GM19025 (cell line): Measurements from ENCODE around the gene LINC00237.

Experiments used
- ATAC-seq: cut with Tn5 transposase; IDR thresholded peaks from one replicate; pipeline ENCODE4 v1.9.1; 2021; ENCODE audit warnings: mild to moderate bottlenecking, low read depth, moderate library complexity; ENCODE audit not compliant: unreplicated experiment

Gene LINC00237

DNA sequence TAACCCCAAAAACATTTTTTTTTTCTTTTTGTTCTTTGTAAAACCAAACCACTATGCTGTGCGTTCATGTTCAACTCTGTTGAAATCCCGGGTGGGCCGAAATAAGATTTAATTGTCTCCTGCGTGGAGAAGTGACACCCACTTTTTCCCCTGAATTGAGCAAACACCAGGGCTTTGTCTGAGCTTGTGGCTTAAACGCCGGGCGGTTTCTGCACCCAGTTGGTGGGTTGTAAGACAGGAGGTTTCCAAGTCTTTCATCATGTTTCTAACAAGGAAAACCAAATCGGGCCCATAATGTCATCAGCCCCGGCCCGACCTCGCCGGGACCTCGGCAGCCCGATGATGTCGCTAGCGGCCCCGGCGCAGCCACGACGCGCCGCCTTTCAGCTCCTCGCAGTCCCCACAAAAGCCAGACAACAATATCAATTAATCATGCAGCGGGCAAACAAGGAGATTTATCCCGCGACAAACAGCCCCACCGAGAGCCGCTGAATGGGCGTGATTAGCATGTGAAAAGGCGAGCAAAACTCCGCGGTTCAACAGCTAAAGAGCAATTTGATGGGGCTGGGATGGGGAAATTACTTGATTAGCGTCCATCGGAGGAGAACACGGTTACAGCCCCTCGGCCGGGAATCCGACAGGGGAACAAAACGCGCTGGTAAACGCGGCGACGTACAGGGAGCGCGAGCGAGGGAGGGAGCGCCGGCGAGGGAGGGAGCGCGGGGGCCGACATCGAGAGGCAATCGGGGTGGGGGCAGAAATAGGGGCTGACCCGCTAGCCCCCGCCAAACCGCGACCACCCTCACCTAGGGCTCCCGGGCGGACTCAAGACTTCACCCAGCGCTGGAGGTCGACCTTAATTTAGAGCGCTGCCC is 5.3 kb downstream of the LINC00237 start:
- ATAC-seq, result no peak

DNA sequence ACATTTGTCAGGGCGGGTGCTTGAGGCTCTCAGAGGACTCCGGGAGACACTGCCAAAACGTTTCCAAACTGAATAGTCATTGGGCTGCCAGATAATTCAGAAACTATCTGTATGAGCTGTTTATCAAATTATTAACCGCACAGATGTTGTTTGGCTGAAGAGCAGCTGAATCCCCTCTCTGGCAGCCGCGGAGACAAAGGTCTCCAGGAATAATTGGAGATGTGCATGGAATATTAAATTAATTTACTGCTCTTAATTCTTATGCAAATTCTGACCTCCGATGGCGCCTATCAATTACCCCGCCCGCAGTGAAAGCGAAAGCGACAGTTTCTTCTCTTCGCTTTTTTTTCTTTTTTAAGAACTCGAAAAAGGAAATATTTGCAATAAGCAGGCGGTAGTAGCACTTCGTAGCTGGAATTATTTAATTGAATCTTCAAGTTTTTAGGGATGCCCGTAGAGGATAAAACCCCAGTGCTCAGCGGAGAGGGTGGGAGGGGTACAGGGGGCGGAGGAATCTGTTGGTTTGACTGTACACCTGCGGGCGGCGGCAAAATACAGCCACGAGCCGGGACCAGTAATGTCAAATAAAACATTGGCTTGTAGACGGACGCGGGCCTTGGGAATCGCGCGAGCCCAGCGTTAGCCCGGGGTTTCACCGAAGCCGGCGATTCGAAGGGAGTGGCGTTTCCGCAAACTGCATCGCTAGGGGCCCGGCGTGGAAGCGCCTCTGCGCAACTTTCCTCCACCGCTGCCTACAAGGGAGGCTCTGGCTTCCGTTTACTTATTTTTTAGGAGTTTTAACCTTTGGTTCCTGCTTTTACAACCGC is 6.2 kb downstream of the LINC00237 start:
- ATAC-seq, result no peak

DNA sequence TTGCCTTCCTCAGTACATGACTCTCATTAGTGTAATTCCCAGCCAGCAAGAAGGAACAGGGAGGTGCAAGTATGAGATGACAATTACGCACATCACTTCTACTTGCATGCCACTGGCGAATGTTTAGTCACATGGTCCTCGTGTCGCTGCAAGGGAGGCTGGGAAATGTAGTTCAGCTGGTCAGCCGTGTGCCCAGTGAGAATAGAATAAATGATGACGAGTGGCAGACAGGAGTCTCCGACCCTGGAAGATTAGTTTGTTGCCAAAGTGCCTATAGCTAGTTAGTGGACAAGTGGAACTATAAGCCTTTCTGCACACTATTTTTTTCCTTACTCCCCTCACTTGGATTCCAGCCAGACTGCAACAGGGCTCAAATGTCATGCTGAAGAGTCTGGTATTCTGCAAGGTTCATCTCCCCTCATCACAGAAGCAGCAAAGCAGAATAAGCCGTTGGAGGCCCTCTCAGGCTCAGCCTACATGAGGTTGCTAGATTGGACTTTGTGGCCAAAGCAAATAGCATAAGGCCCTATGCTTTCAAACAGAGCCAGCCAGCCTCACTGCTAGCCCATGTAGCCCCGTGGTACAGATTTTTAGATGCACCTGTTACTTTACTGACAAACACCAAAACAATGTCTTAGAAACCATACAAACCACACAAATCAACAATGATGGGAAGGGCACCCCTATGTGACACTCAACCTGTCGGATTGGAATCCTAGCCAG is 9.7 kb downstream of the LINC00237 start:
- no peak for ATAC-seq

DNA sequence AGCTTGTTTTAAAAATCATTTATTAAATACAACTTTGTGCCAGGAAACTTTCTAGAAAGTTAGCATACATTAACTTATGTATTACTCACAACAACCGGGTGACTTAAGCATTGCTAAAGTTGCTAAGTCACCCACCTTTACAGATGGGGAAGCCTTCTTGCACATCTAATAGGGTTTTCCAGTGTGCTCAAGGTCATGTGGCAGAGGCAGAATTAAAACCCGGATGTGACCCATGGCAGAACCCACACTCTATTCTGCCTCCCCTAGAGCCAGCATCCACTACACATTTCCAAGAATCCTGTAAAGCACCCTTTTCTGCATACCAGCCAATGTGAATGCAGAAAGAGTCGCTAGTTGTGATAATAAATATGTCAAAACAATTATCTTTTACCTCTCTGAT is 13.4 kb downstream of the LINC00237 start:
- no peak for ATAC-seq

DNA sequence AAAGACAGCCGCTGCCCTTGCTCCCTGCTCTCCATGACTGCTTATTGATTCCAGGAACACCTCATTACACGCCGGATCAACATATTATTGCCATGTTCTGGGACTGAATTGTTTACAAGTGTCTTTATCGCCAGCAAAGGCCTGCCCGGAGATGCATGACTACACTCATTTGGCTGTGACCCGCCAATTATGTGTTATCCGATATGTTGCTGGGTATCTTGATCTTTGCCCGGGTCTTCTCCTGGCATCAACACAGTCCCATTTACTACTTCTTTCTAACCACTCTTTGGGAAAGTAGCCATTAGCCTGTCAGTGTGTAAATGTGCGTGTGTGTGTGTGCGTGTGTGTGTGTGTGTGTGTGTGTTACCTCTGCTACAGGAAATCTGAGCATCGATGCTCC is 15.4 kb downstream of the LINC00237 start:
- no peak for ATAC-seq

DNA sequence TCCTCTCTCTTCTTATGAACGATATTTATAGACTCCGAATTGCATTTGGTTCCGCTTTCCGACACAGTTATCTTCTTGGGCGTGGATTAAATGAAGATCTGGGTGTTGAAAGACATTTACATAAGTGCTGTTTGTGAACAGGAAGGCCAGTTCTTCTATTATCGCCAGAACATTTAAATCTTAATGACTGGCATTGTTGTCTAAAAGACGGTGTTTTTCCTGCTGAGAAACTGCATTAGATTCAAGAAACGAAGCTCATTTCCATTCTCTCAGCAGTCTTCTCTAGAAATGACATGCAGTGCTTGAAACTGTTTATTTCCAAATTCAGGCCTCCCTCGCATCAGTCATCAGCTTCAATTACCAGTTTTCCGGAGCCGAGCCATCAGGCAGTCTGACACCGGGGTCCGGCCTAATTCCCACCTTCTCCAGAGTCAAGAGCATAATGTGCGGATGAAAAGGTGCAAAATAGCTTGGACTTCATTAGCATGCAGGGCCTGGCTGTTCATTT is 16.0 kb downstream of the LINC00237 start:
- no peak for ATAC-seq

DNA sequence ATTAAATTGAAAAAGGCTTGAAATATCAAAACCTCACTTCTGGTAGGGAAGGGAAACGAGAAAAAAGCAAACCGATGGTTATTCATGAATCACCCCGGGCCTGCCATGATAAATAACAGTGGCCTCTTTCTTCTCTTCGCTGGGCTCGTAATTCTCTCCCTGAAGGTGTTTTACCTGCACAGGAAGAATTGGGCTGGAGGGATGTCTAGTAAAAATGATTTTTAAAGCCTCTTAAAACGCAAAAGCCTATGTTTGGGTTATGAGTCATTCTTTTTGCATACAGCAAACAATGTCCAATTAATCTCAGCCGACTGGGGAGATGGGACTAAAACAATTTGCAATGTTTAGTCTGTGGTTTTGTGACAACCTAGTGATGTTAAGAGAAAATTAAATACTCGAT is 16.8 kb downstream of the LINC00237 start:
- ATAC-seq, result no peak

DNA sequence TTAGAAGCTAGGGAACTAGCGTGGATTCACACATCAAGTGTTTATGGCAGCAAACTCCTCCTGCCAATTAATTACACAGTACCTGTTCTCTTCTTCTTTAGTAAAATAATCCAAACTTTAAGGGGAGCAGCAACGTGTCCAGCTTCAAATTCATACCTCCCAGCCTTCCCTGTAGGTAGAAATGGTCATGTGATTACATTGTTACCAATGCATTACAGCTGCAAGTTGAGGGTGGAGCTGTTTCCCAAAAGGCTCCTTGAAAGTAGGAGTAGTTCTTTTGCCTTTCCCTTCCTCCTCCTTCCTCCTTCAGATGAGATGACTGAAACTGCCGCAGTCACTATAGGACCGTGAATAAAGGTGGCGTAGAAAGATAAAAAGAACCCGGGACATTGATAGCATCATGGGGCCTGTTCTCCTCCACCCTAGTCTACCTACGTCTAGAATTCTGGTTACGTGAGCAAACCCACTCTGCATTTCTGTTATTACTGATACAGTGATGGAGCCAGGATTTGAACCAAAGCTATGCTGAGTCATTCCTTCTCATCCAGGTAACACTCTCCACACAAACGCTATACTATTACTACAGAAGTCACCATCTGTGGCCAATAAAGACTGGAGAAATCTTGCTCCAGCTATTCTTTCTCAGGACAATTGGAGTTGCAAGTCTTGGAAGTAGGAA is 18.2 kb downstream of the LINC00237 start:
- ATAC-seq, result no peak

DNA sequence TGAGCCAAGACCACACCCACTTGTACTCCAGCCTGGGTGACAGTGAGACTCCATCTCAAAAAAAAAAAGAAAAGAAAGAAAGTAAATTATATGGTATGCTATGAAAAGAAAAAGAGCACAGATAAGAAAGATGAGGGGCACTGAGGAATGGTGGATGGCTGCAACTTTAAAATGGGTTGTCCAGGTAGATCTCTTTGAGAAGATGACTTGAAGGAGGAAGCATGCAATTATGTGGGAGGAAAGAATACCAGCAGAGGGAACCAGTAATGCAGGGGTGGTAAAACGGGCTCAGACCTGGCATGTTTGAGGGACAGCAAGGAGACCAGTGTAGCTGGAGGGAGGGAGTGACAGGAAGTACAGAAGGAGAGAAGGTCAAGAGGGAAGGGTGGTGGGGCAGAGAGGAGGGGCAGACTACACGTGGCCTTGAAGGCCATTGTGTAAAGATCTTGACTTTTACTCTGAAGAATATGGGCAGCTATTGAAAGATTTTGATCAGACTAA is 22.3 kb downstream of the LINC00237 start:
- no peak for ATAC-seq

DNA sequence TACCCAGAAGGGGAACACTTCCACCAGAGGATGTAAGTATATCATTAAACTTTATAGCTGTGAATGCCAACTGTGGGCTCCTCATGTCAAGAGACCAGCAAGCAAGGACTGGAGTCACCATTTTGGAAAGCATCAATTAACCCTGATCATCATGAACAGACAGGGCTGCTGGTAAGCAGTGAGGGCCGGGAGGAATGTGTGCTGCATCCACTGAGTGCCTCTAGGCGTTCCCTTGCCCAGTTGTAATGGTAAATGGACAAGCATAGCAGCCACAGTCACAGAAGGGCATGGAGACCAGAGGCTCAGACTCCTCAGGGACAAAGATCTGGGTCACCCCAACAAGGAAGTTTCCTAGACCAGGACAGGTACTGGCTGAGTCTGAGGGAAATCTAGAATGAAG is 23.6 kb downstream of the LINC00237 start:
- no peak for ATAC-seq

DNA sequence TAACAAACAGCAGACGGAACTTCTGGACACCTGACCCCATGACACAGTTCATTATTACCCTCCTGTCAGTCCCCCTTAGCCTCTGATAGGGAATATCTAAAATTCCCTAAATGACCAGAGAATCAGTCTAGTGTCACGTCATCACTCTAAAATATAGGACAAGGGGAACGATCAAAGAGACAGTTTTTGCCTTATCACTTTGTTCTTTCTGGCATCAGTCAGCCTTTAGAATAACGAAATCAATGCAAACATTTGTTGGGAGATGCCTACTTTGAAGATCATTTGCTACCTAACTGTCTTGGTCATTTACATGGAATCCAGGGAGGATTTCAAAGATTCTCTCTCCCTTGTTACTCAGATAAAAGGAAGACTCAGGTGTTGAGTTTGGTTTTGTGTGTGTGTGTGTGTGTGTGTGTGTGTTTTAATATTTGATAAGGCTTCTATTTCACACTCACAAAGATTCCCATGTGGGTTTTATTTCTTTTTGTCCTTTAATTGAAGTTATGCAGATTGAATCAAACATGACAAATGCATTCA is 28.3 kb downstream of the LINC00237 start:
- no peak for ATAC-seq

DNA sequence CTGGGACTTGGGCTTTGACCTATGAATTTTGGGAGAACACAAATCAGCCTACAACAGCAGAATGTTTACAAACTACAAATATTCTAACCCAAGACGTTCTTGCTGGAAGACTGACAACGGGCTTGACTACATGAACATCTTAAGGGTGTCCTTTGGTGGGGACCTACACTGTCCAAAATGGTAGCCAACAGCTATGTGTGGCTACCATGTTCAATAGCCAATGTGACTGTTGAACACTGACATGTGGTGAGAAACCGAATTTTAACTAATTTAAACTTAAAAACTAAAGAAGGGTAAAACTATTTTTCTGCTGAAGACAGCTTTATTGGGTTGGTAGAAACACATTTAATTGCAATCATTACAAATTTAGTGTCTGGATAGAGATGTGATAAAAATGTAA is 30.1 kb downstream of the LINC00237 start:
- ATAC-seq, result no peak

DNA sequence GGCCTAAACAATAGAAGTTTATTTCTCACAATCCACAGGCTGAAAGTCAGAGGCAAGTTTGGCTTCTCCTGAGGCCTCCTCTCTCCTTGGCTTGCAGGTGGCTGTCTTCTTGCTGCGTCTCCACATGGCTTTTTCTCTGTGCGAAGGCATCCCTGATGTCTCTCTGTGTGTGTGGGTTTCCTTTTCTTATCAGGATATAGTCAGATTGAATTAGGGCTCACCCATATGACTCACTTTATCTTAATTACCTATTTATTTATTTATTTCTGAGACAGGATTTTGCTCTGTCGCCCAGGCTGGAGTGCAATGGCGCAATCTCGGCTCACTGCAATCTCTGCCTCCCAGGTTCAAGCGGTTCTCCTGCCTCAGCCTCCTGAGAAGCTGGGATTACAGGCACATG is 30.7 kb downstream of the LINC00237 start:
- ATAC-seq, result no peak

DNA sequence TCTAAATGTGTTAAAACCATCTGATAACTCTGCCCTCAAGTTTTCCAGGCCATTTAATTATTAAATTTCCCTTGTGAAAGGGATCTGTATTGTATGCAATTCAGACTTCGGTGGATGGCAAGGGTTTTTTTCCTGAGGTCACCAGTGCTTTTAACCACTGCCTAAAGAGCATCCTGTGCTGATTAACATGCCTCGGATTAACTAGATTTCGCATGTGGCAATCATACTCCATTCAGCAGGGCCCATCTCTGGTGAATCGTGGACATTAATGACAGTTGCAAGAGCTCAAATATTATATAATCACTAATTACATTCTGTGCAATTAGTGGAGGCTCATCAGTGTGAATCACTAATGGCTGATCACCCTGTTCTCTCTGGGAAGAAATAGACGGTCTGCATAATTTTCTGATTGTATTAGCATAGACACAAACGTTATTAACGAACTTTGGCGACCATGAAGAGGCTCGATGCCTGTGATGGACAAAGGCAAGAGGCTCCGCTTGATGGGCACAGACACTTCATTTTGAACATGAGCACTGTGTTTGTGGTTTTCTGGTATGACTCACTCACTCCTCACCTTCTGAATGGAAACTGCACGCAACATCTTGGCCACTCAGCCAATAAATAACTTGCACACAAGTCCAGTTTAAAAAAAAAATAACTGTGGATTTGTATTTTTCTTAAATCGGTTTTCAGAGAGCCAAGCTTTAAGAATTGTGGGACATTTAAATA is 31.4 kb downstream of the LINC00237 start:
- ATAC-seq, result peak; percentile 96

DNA sequence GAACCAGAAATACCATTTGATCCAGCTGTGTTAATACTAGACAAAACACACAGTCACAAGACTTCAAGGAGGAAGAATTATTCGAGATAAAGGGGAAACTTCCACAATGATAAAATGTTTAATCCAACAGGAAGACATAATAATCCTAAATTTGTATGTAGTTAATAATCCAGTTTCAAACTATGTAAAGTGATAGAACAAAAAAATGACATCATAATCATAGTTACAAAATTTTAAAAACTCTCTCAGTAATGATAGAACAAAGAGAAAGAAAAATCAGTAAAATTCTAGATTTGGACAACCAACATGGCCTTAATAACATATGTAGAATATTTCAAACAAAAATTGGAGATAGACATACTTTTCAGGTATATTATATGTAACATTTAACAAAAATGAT is 38.9 kb downstream of the LINC00237 start:
- ATAC-seq, result no peak

DNA sequence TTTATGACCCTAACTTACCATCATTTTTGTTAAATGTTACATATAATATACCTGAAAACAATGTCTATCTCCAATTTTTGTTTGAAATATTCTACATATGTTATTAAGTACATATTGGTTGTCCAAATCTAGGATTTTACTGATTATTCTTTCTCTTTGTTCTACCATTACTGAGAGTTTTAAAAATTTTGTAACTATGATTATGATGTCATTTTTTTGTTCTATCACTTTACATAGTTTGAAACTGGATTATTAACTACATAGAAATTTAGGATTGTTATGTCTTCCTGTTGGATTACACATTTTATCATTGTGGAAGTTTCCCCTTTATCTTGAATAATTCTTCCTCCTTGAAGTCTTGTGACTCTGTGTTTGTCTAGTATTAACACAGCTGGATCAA is 41.2 kb downstream of the LINC00237 start:
- no peak for ATAC-seq

DNA sequence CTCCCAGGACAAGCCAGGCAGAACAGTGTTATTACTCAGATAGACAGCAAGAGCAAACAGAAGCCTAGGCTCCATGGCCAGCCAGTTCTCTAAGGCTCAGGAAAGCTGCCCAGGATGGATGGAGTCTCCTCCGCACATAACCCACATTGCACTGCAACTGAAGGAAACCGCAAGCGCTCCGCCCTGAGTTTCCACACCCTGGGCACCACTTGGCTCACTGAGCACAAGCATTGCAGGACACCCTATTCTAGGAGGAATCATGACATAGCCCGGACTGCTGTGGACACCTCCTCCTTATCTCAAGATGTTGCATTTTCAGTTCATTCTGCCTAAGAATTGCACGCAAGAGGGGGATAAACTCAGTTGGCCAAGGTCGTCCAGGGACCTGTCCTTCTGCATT is 42.9 kb downstream of the LINC00237 start:
- no peak for ATAC-seq

DNA sequence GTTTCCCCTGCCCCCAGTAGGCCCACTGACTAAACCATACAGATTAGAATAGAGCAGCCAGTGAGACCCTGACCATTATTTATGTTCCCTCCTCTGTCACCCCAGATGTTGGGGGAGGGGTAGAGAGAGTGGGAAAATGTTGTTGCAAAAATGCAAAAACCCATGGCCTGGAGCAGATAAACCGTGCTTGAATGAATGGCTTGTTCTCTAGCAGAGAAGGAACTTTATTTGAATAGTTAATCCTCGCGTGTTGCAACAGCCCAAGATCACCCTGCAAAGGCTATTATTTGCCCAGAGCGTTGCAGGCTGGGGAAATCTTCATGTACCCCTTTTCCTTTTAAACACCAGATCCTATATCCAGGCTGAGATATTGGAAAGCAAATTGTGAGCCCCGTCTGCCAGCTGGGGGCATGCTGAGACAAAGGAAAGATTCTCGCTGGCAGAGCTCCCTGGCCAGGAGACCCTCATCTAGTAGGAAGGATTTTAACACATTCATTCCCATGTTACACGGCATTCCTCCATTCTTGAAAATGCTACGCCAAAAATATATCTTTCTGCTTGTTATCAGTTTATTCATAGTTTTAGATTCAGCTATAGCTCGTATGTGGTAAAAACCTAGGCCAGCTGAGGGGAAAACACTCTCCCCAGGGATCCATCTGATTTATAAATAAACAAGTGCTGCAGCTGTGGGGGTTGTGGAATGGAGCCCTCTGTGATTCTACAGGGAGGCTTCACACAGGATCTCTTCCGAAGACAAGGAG is 53.0 kb downstream of the LINC00237 start:
- ATAC-seq, result no peak

DNA sequence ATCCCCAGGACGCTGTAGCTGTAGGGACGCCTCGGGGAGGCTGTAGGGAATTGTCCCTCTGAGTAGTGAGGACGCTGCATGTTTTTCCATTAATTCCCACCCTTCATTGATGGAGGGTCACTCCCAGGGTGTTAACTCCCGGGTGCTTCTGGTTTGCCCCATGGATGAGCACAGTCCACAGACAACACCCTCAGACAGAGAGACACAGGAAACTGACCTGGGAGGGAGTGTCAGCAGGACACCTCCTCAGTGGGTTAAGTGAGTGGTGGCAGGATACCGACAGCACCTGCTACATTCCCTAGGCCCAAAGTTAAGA is 53.5 kb downstream of the LINC00237 start:
- no peak for ATAC-seq
